Measurements from ENCODE around the gene ZFAND2B. TPM values are rescaled to one million over a fixed set of nuclear protein-coding genes. Genes with fewer than 3 reads are reported as not detected.

ZFAND2B gene
- total RNA-seq, 1 experiment from 2014 or later = 16.4 TPM

DNA sequence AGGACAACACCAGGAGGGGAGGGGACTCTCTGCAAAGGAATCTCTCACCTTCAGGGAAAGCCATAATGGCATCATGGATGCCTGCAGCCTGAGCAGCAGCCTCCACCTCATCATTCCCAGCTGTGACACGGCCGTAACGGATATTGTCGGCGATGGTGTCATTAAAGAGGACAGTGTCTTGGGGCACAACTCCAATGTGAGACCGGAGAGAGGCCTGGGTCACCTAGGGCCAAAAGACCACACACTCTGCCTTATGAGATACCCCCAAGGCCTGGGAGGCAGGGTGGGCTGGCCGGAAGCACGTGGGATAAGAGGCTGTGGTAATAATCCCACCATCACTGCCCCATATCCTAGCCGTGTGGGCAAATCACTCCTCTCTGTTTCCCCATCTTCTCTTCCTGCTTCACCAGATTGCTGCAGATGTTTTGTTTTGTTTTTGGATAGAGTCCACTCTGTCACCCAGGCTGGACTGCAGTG is 4.3 kb downstream of the ZFAND2B start:
- Histone ChIP-seq H3K56ac (ENCODE audit: insufficient read length, low read depth, low read length) (no peak overlapping the region), H3K23me2 (ENCODE audit: insufficient read length, low read depth, low read length, poor library complexity, severe bottlenecking) (peaks cover 4% of the 10 kb centered on the region), H3K4ac (ENCODE audit: low read depth, low read length) (no peak overlapping the region), H2BK12ac (ENCODE audit: insufficient read length, low read depth, low read length) (no peak overlapping the region), H3K79me2 (ENCODE audit: insufficient read depth, low read length) (no peaks in the 10 kb centered on the region), H4K20me1 (ENCODE audit: control insufficient read depth, insufficient read depth, insufficient read length) (no peaks in the 10 kb centered on the region), H2BK15ac (ENCODE audit: low read depth, low read length) (no peak overlapping the region), H2BK20ac (ENCODE audit: low read depth, low read length, poor library complexity, severe bottlenecking) (no peak overlapping the region), H3K4me2 (ENCODE audit: insufficient read depth, insufficient read length, low read length) (no peak overlapping the region), H3K9me3 (ENCODE audit: control insufficient read depth, low read depth, low read length) (no peaks in the 10 kb centered on the region), H3K14ac (ENCODE audit: insufficient read depth, low read length) (no peak overlapping the region), H2AFZ (ENCODE audit: low read length) (no peak overlapping the region), H2AK5ac (ENCODE audit: insufficient read length, low read length) (no peak overlapping the region), H3K9ac (ENCODE audit: extremely low read depth, insufficient read length, low read length) (no peak overlapping the region), H3K79me1 (ENCODE audit: insufficient read depth, low read depth, low read length, poor library complexity, severe bottlenecking) (no peaks in the 10 kb centered on the region), H3K4me1 (ENCODE audit: insufficient read depth, low read length) (no peaks in the 10 kb centered on the region), H3K18ac (ENCODE audit: insufficient read length, low read depth, low read length) (no peak overlapping the region), H2BK120ac (ENCODE audit: low read depth, low read length, poor library complexity, severe bottlenecking) (no peak overlapping the region), H2BK5ac (ENCODE audit: insufficient read length, low read length) (no peak overlapping the region), H4K5ac (ENCODE audit: insufficient read length, low read depth, low read length) (no peak overlapping the region), H3K27me3 (ENCODE audit: insufficient read depth, low read length) (no peaks in the 10 kb centered on the region), H3K23ac (ENCODE audit: insufficient read length, low read depth, low read length) (no peak overlapping the region), H3T11ph (ENCODE audit: low read length) (no peak overlapping the region), H4K91ac (ENCODE audit: insufficient read length, low read depth, low read length) (no peak overlapping the region), H4K8ac (replicated peaks; ENCODE audit: insufficient read length, low read depth, low read length) (no peak overlapping the region), H3K27ac (ENCODE audit: insufficient read length, low read depth, low read length) (no peak overlapping the region)
- Mint-ChIP-seq H3K36me3 (ENCODE audit: insufficient read depth in 1 of 3, low read depth in 3 of 3) (peaks cover 15 to 75% (median 58%) of the 10 kb centered on the region in 3 experiments), H3K9me3 (no peaks in the 10 kb centered on the region), H3K27me3 (ENCODE audit: low read depth) (no peaks in the 10 kb centered on the region; the same call in 1 of the 2 replicates), H3K4me1 (peaks cover 8 to 13% of the 10 kb centered on the region in 2 experiments), H3K4me3 (no peak overlapping the region), H3K27ac (no peak overlapping the region; a peak in 1 of 7 replicates)
- WGBS (ENCODE audit: extremely low coverage, insufficient read length, low lambda C conversion rate) = no CpG with 5 or more reads among the region's 9 CpGs
- DNase-seq = no peak
- TF ChIP-seq, protein P1, sequence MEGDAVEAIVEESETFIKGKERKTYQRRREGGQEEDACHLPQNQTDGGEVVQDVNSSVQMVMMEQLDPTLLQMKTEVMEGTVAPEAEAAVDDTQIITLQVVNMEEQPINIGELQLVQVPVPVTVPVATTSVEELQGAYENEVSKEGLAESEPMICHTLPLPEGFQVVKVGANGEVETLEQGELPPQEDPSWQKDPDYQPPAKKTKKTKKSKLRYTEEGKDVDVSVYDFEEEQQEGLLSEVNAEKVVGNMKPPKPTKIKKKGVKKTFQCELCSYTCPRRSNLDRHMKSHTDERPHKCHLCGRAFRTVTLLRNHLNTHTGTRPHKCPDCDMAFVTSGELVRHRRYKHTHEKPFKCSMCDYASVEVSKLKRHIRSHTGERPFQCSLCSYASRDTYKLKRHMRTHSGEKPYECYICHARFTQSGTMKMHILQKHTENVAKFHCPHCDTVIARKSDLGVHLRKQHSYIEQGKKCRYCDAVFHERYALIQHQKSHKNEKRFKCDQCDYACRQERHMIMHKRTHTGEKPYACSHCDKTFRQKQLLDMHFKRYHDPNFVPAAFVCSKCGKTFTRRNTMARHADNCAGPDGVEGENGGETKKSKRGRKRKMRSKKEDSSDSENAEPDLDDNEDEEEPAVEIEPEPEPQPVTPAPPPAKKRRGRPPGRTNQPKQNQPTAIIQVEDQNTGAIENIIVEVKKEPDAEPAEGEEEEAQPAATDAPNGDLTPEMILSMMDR (conservative IDR thresholded peaks at IDR 0.05) = no peak
